Activated effector memory CD4-positive, alpha-beta T cell treated with Interleukin-2 at 50 U/mL for 16 hours (primary cell): ENCODE results near the gene DLD.
"Not testable (repeated sequence)": the region's sequence is repeated elsewhere in the genome, so short reads cannot be mapped to it uniquely, and the experiment has no call there.

Source experiments
- DNase-seq: peaks from one replicate; pipeline ENCODE4 v3.0.0-alpha.2; 2020

DLD gene, protein sequence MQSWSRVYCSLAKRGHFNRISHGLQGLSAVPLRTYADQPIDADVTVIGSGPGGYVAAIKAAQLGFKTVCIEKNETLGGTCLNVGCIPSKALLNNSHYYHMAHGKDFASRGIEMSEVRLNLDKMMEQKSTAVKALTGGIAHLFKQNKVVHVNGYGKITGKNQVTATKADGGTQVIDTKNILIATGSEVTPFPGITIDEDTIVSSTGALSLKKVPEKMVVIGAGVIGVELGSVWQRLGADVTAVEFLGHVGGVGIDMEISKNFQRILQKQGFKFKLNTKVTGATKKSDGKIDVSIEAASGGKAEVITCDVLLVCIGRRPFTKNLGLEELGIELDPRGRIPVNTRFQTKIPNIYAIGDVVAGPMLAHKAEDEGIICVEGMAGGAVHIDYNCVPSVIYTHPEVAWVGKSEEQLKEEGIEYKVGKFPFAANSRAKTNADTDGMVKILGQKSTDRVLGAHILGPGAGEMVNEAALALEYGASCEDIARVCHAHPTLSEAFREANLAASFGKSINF

GRCh38 chr7:107890962-107891635 is at the start of gene DLD:
TSS of gene DLD (plus strand) at chr7:107891183. CDS start at chr7:107891251, 68 bp downstream.
- DNase-seq: peak; percentile 88

DNA sequence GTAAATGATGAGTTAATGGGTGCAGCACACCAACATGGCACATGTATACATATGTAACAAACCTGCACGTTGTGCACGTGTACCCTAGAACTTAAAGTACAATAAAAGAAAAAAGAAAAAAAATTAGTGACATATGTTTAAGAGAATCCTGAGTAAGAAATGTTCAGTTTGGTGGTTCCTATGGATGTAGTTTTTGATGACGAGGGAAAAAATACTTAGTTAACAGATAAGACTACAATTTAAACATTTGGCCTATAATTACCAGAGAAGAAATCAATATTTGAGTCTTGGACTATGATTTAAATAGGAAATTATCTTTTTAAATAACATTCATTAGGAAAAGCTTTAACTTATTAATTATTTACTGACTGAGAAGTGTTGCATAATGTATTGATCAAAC is 48.8 kb upstream of the DLD start:
- no peak for DNase-seq

GRCh38 chr7:107843184-107843583 is 47.8 kb upstream of the DLD start:
- no peak for DNase-seq

DNA sequence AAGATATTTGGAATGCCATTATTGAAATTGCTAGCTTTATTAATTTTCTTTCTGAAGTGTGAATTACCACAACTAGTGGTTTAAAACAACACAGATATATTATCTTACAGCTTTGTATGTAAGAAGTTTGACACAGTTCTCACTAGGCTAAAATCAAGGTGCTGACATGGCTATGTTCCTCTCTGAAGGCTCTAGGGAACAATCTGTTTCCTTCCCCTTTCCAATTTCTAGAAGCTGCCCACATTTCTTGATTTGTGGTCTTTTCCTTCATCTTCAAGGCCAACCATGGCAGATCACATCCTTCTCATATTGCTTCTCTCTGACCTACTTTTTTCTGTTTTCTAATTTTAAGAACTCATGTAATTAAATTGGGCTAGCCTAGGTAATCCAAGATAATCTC is 44.7 kb upstream of the DLD start:
- no peak for DNase-seq

DNA sequence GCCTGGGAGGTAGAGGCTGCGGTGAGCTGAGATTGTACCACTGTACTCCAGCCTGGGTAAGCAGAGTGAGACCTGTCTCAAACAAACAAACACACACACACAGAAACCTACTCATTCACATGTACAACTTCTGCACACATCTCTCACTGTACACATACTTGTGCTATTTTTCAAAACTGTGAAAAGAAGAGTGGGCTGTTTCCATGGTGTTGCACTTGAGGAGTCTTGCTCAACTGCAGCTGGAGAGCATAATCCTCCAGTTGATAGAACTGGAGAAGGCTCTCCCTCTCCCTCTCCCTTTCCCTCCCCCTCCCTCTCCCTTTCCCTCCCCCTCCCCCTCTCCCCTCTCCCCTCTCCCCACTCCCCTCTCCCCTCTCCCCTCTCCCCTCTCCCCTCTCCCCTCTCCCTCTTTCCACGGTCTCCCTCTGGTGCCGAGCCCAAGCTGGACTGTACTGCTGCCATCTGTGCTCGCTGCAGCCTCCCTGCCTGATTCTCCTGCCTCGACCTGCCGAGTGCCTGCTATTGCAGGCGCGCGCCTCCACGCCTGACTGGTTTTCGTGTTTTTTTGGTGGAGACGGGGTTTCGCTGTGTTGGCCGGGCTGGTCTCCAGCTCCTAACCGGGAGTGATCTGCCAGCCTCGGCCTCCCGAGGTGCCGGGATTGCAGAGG is 43.7 kb upstream of the DLD start:
- no peak for DNase-seq

DNA sequence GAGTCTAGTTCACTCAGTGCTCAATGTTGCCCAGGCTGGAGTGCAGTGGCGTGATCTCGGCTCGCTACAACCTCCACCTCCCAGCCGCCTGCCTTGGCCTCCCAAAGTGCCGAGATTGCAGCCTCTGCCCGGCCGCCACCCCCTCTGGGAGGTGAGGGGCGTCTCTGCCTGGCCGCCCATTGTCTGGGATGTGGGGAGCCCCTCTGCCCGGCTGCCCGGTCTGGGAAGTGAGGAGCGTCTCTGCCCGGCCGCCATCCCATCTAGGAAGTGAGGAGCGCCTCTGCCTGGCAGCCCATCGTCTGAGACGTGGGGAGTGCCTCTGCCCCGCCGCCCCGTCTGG is 43.2 kb upstream of the DLD start:
- not testable (repeated sequence) for DNase-seq

DNA sequence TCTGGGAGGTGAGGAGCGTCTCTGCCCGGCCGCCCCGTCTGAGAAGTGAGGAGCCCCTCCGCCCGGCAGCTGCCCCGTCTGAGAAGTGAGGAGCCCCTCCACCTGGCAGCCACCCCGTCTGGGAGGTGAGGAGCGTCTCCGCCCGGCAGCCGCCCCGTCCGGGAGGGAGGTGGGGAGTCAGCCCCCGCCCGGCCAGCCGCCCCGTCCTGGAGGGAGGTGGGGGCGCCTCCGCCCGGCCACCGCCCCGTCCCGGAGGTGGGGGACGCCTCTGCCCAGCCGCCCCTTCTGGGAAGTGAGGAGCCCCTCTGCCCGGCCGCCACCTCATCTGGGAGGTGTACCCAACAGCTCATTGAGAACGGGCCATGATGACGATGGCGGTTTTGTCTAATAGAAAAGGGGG is 42.8 kb upstream of the DLD start:
- not testable (repeated sequence) for DNase-seq

DNA sequence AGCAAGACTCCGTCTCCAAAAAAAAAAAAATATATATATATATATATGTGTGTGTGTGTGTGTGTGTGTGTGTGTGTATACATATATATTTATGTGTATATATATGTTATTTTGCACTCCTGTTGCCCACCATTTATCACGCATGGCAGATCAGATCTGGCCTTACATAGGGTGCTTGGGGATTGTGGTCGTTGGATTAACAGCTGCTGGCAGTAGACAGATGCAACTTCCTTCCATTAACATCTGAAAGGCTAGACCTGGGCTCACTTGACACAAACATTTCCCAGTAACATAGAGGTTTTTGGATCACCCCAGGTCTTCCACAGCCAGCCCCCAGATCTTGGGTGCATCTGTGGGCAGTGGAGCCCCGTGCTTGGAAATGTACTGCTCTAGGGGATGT is 40.8 kb upstream of the DLD start:
- DNase-seq: no peak

- no peak for DNase-seq
Observed at GRCh38 chr7:107850643-107851042, 40.3 kb upstream of the DLD start.

GRCh38 chr7:107854454-107854853 is 36.5 kb upstream of the DLD start:
- DNase-seq: no peak

DNA sequence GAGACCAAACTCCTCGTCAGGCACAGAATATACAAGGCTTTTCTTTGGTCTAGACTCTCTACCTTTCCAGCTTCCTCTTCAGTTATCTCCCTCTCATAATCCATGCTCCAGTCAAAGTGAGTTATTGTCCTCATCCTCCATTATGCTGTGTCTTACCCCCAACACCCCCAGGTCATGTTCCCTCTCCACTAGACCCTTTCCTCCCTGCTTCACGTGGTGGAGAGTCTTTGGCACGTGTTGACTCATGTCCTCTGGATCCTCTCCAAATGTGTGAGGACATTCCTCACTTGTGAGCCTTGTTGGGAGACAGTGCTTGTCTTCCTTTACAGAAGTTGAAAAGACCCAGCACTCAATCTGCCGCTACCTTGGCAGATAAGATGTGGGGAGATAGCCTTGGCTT is 36.0 kb upstream of the DLD start:
- DNase-seq: no peak

- peak; percentile 40 for DNase-seq
Observed at GRCh38 chr7:107856806-107857540, 34.0 kb upstream of the DLD start.

GRCh38 chr7:107857541-107857912 is 33.5 kb upstream of the DLD start:
- no peak for DNase-seq

- no peak for DNase-seq
Observed at GRCh38 chr7:107858280-107858679, 32.7 kb upstream of the DLD start.

DNA sequence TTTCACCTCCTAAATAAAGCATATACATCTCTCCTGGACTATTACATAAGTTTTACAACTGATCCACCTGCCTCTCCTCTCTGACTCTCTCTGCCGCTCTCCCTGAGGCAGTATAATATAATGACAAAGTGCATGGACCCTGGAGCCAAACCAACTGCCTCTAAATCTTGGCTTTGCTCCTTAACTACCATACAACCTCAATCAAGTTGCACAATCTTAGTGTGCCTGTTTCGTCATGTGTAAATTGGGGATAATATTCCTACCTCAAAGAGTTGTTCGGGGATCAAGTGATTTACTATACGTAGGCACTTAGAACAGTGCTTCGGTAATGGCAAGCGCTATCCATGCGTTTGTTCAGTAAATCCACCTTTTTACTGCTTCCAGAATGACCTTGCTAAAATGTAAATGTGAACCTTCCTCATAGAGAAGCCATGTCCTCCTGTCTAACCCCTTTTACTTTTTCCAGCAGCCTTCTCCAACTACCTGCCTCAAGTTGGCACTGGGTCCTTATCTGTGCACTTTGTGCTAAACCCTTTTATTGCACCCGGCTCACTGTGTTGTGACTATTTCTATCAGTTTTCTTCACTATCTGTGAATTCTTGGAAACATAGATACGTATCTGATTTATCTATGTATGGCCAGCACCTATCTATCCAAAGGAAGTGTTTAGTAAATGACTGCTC is 30.6 kb upstream of the DLD start:
- DNase-seq: no peak

DNA sequence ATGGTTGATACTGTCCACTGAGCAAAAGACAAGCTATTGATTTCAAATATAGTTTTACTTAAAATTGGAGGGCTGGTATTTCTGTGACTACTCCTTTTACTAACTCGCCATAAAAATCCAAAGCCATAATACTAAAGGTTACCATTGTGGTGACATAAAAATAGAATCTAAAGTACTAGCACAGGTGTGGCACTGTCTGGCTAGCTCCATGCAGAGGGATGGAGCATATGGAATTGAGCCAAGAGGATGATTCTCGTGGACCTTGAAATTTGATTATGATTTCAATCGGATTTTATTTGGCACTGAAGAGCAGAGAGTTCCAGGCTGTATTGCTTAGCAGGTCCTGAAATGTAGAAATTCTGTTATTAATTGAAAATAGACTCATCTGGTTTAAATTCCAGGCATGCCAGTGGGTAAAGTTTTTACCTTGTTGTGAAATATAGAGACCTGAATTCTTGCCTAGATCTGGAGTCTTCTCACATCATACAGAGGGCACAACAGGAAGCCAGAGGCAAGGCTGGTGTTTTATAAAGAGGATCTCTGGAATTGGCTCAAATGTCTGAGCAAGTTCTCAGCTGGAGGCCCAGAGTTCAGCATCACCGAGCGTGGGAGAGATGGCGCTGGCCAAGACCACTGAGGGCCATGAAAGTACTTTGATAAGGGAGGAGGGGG is 29.9 kb upstream of the DLD start:
- no peak for DNase-seq

GRCh38 chr7:107865956-107866775 is 24.8 kb upstream of the DLD start:
- DNase-seq: no peak

DNA sequence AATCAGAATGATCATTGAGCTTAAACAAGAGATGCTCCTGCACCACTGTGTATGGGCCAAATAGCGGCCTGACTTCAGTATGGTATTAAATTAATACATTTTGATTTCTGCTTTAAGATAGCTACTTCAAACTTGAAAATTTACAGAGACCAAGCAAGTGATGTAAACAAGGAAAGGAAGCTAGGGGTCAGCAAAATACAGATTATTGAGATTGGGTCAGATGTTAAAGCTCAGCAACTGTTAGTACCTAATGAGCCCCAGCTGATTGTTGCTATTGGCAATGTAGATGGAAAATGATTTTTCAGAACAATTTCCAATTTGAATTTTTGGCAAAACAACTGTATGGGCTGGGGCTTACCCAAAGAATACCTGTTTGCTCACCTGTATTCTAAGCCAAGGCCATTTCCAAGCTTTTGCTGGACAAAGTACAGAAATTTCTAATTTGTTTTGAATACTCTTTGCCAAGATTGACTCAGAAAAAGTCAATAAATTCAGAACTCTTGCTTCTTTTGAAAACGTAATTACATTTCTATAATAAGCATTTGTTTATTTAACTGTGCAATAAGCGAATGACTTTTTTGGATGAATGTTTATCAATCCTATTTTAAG is 23.0 kb upstream of the DLD start:
- DNase-seq: no peak

- DNase-seq: no peak
Observed at GRCh38 chr7:107870427-107871000, 20.5 kb upstream of the DLD start.

DNA sequence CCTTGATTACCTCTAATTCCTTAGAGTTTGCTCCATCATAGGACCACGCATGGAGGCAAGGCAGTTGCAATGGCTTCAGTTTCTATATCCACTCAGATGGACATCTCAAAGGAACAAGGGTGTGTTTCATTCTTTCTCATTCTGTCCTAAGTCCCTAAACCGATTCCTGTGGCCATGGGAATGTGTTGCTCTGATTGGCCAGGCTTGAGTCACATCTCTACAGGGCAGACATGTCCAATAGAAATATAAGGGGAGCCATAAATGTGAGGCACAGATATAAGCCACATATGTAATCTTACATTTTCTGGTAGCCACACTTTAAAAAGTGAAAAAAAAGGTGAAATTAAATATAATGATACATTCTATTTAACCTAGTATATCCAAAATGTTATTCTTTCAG is 16.9 kb upstream of the DLD start:
- no peak for DNase-seq
